B cell (primary cell): Measurements from ENCODE around the gene DENND5B. TPM values are rescaled to one million over a fixed set of nuclear protein-coding genes. Genes with fewer than 3 reads are reported as not detected.

Experiments
- ATAC-seq: fragments of 200-7000 bp; cut with Tn5 transposase; one replicate; pipeline ENCODE4 v1.10.0; 2021; ENCODE audit warnings: low read depth, mild to moderate bottlenecking, moderate number of reproducible peaks, moderate library complexity
- CTCF ChIA-PET: fragments of 350-600 bp; sonication (Branson Sonifier 250); formaldehyde crosslinking; loops from one replicate; lab custom pipeline; 2021; ENCODE audit warnings: antibody characterized with exemption, inconsistent platforms; lab: Charles Lee
- POLR2A ChIA-PET: fragments of 350-600 bp; sonication (Branson Sonifier 250); formaldehyde crosslinking; loops from one replicate; lab custom pipeline; 2021; ENCODE audit warnings: antibody characterized with exemption; lab: Charles Lee
- DNase-seq: peaks from one replicate; pipeline ENCODE4 v3.0.0; 2013
- H2AFZ ChIP-seq: 2 replicates; pipeline ENCODE4 v1.6.1; 2012; ENCODE audit warnings: mild to moderate bottlenecking, low read depth, low read length; ENCODE audit not compliant: insufficient read depth, poor library complexity, severe bottlenecking
- H3K27ac ChIP-seq, 2 donors: 1 replicate in 1 of 2; 2 replicates in 1 of 2; pipeline ENCODE4 v1.5.1; 2012 to 2013; ENCODE audit warnings: low read length in 2 of 2, mild to moderate bottlenecking in 2 of 2, moderate library complexity in 1 of 2
- H3K27me3 ChIP-seq, 4 experiments: fragments of 200-600 bp in 1 of 4; sonication (generic) in 1 of 4; replicated peaks in 1 of 4; 1 replicate in 2 of 4; 2 replicates in 2 of 4; pipeline versions ENCODE4 v1.6.1 to v1.7.0; 2013 to 2016; ENCODE audit warnings: low read length in 3 of 4, mild to moderate bottlenecking in 2 of 4, mixed read lengths in 1 of 4, moderate library complexity in 1 of 4; ENCODE audit not compliant: insufficient read depth in 4 of 4, control insufficient read depth in 3 of 4; ENCODE audit errors: control extremely low read depth in 1 of 4
- H3K36me3 ChIP-seq, 2 experiments: replicated peaks in 1 of 2; 1 replicate in 1 of 2; 2 replicates in 1 of 2; pipeline versions ENCODE4 v1.6.1 to v1.7.1; 2013; ENCODE audit warnings: low read length in 1 of 2; ENCODE audit not compliant: insufficient read depth in 2 of 2, control insufficient read depth in 1 of 2; ENCODE audit errors: control extremely low read depth in 1 of 2, extremely low read depth in 1 of 2
- H3K4me1 ChIP-seq, 2 donors: fragments of 200-600 bp in 1 of 2; sonication (generic) in 1 of 2; 1 replicate in 1 of 2; 2 replicates in 1 of 2; pipeline versions ENCODE4 v1.5.1 to v1.6.1; 2013 to 2017; ENCODE audit warnings: low read length in 2 of 2; ENCODE audit not compliant: control insufficient read depth in 2 of 2, insufficient read depth in 2 of 2
- H3K4me2 ChIP-seq: replicated peaks from 2 replicates; pipeline ENCODE3; 2012; ENCODE audit warnings: mild to moderate bottlenecking, low read depth, low read length; ENCODE audit not compliant: poor library complexity, severe bottlenecking
- H3K4me3 ChIP-seq, 5 experiments: fragments of 200-600 bp in 1 of 5; sonication (generic) in 1 of 5; 1 replicate in 3 of 5; 2 replicates in 2 of 5; pipeline versions ENCODE4 v1.5.1 to v1.7.0; 2011 to 2016; ENCODE audit warnings: low read length in 4 of 5, mild to moderate bottlenecking in 4 of 5, low read depth in 2 of 5, control low read depth in 1 of 5, moderate library complexity in 1 of 5; ENCODE audit not compliant: insufficient read depth in 1 of 5; ENCODE audit errors: control extremely low read depth in 1 of 5, extremely low read depth in 1 of 5
- H3K79me2 ChIP-seq: fragments of 200-600 bp; sonication (generic); one replicate; pipeline ENCODE4 v1.6.0; 2016; ENCODE audit warnings: low read length; ENCODE audit not compliant: control insufficient read depth, insufficient read depth
- H3K9ac ChIP-seq: fragments of 200-600 bp; sonication (generic); 2 replicates; pipeline ENCODE4 v1.6.1; 2017; ENCODE audit warnings: mild to moderate bottlenecking, low read length, moderate library complexity
- H3K9me3 ChIP-seq, 3 donors: one replicate each; pipeline versions ENCODE4 v1.6.1 to v1.7.1; 2013; ENCODE audit warnings: low read length in 2 of 3; ENCODE audit not compliant: control insufficient read depth in 2 of 3, insufficient read depth in 1 of 3; ENCODE audit errors: control extremely low read depth in 1 of 3
- H4K20me1 ChIP-seq: 2 replicates; pipeline ENCODE4 v1.6.0; 2012; ENCODE audit warnings: mild to moderate bottlenecking, low read length; ENCODE audit not compliant: insufficient read depth, control insufficient read depth, poor library complexity, severe bottlenecking
- H3K27ac Mint-ChIP-seq: one replicate; pipeline ENCODE4 v1.8.0; 2021; ENCODE audit warnings: mixed read lengths
- H3K27me3 Mint-ChIP-seq: one replicate; pipeline ENCODE4 v1.8.0; 2021; ENCODE audit warnings: mixed read lengths
- H3K4me1 Mint-ChIP-seq: one replicate; pipeline ENCODE4 v1.8.0; 2021; ENCODE audit warnings: mixed read lengths
- H3K4me3 Mint-ChIP-seq: one replicate; pipeline ENCODE4 v1.8.0; 2021; ENCODE audit warnings: mixed read lengths
- H3K9me3 Mint-ChIP-seq: one replicate; pipeline ENCODE4 v1.8.0; 2022; ENCODE audit warnings: mixed read lengths; ENCODE audit not compliant: insufficient read depth
- EZH2 ChIP-seq: IDR thresholded peaks from 2 replicates; pipeline ENCODE4 v1.6.1; 2012; ENCODE audit warnings: borderline replicate concordance, low read depth, mild to moderate bottlenecking, moderate library complexity, low read length; ENCODE audit not compliant: insufficient read depth, poor library complexity, severe bottlenecking
- WGBS: methylation state at CpG from one replicate; pipeline ENCODE4 v1.1.5; 2013; ENCODE audit warnings: missing lambda C conversion rate; ENCODE audit not compliant: insufficient coverage; 5-methylcytosine and 5-hydroxymethylcytosine counted together
- intact Hi-C: fragments of 100-400 bp; cut with micrococcal nuclease; formaldehyde crosslinking; loops from one replicate; pipeline ENCODE4 v1.10.0; 2022
- polyA plus RNA-seq: library from polyadenylated mRNA; depleted of rRNA; stranded (reverse); fragments of >200 nt; gene quantifications from 2 replicates; pipeline ENCODE4 v1.2.3, GENCODE V29; 2012
- total RNA-seq, 2 donors: library from RNA; stranded (reverse); fragments of 120-200 nt in 1 of 2; gene quantifications; 1 replicate in 1 of 2; 2 replicates in 1 of 2; pipeline versions ENCODE4 v1.2.3 to v1.2.4, GENCODE V29; 2013 to 2022
- TF ChIP-seq, protein P1 (sequence below): fragments of 200-600 bp; IDR thresholded peaks from one replicate; pipeline ENCODE4 v1.8.0; 2022; ENCODE audit warnings: antibody characterized with exemption, mild to moderate bottlenecking

DENND5B gene
- total and polyA plus RNA-seq, 2 donors (not counting 1 experiment from before 2014, with no cell fraction given): 18.7 to 55.3 TPM

DNA sequence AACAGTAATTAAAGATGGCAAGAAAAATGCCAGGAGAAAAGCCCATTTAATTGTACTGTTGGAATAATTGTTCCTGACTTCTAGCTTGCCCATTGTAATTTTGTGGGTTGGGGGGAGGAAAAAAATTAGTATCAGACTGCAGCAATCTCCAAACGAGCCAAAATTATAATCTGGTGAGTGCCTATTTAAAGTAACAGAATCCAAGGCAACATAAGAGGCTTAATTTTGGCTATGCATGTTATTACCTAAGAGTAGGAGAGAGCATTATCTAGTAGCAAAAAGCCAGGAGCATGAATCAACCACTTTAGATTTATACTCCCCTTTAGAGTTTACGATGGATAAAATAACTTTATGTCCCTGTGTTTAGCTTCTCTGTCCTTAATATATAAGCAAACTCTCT, 14.6 kb upstream of the DENND5B start:
- ATAC-seq: no peak
- Histone ChIP-seq H3K4me1 (peaks cover 27 to 36% of the 10 kb centered on the region in 2 donors), H3K4me3 (no peak overlapping the region), H3K27me3 (no peaks in the 10 kb centered on the region), H3K9me3 (peaks cover 12 to 37% (median 37%) of the 10 kb centered on the region in 3 donors), H4K20me1 (no peaks in the 10 kb centered on the region), H3K4me2 (no peak overlapping the region), H3K9ac (no peak overlapping the region), H2AFZ (no peak overlapping the region), H3K36me3 (no peaks in the 10 kb centered on the region), H3K79me2 (peaks cover 18% of the 10 kb centered on the region), H3K27ac (no peak overlapping the region)
- no peaks in the 10 kb centered on the region for H3K27me3 Mint-ChIP-seq
- intact Hi-C loops: no loop called here
- no peak for DNase-seq
- H3K9me3 Mint-ChIP-seq: peaks cover 4% of the 10 kb centered on the region
- peaks cover 33% of the 10 kb centered on the region for H3K4me1 Mint-ChIP-seq
- no CpG with 5 or more reads among the region's 2 CpGs for WGBS
- ChIA-PET POLR2A (interaction anchor here (0.8 kb wide), 1 partner anchor 40 kb away, joined by 4 read pairs; no protein-coding TSS in a partner anchor), CTCF (interaction anchor here (0.6 to 1.4 kb wide), 5 partner anchors 30 to 206 kb away, joined by 3 to 4 read pairs (median 3); partner anchors contain the start of gene ETFBKMT)
- no peak for TF ChIP-seq EZH2
- TF ChIP-seq, protein P1, sequence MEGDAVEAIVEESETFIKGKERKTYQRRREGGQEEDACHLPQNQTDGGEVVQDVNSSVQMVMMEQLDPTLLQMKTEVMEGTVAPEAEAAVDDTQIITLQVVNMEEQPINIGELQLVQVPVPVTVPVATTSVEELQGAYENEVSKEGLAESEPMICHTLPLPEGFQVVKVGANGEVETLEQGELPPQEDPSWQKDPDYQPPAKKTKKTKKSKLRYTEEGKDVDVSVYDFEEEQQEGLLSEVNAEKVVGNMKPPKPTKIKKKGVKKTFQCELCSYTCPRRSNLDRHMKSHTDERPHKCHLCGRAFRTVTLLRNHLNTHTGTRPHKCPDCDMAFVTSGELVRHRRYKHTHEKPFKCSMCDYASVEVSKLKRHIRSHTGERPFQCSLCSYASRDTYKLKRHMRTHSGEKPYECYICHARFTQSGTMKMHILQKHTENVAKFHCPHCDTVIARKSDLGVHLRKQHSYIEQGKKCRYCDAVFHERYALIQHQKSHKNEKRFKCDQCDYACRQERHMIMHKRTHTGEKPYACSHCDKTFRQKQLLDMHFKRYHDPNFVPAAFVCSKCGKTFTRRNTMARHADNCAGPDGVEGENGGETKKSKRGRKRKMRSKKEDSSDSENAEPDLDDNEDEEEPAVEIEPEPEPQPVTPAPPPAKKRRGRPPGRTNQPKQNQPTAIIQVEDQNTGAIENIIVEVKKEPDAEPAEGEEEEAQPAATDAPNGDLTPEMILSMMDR: no peak
- H3K4me3 Mint-ChIP-seq: no peak overlapping the region
- no peak overlapping the region for H3K27ac Mint-ChIP-seq

DNA sequence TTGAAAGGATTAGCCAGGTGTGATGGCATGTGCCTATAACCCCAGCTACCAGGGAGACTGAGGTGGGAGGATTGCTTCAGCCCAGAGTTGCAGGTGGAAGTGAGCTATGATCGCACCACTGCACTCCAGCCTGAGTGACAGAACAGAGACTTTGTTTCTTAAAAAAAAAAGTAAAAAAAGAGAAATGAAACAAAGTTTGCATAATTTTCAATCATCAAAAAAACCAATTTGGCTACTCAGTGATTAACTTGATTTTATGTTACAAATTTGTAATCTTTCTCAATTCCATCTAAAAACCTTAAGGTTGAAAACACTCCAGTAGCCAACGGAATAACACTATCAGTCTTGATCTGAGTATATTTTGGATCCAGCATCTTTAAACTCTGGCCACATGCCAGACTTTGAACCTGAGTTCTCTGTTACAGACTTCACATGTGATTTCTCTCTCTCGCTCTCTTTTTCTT, 12.6 kb upstream of the DENND5B start:
- Histone ChIP-seq H4K20me1 (no peaks in the 10 kb centered on the region), H3K9me3 (peaks cover 12 to 28% (median 23%) of the 10 kb centered on the region in 3 donors), H3K4me2 (peak overlapping the region; percentile 75), H3K27ac (peak overlapping the region; percentile 61 to 67), H3K4me1 (peaks cover 46 to 56% of the 10 kb centered on the region in 2 donors), H3K79me2 (peaks cover 26% of the 10 kb centered on the region), H3K4me3 (peak overlapping the region in 3 of 5 experiments; percentile 5 to 54 (median 9)), H3K27me3 (no peaks in the 10 kb centered on the region), H2AFZ (no peak overlapping the region), H3K36me3 (no peaks in the 10 kb centered on the region), H3K9ac (peak overlapping the region; percentile 33)
- ChIA-PET POLR2A (interaction anchor here (0.6 to 2.4 kb wide), 7 partner anchors 13 to 1072 kb away, joined by 3 to 23 read pairs (median 4); partner anchors contain the start of gene DENND5B), CTCF (interaction anchor here (0.7 to 1.9 kb wide), 7 partner anchors 12 to 709 kb away, joined by 3 to 8 read pairs (median 3); partner anchors contain the start of gene DENND5B)
- Mint-ChIP-seq H3K4me1 (peaks cover 52% of the 10 kb centered on the region), H3K27me3 (no peaks in the 10 kb centered on the region), H3K4me3 (peak overlapping the region; percentile 47), H3K27ac (peak overlapping the region; percentile 81), H3K9me3 (peaks cover 4% of the 10 kb centered on the region)
- intact Hi-C loops: loop anchor here (1.0 kb wide), 4 partner anchors 12 to 277 kb away; partner anchors contain the start of genes DENND5B, ETFBKMT and SINHCAF
- DNase-seq: peak; percentile 87
- TF ChIP-seq EZH2: no peak
- TF ChIP-seq, protein P1: no peak
- peak; percentile 84 for ATAC-seq
- WGBS: 25% methylated on average over 1 of the region's 3 CpGs
